K562 (cell line): Measurements from ENCODE around the gene CENPP. TPM values are rescaled to one million over a fixed set of nuclear protein-coding genes. Genes with fewer than 3 reads are reported as not detected.

ENCODE experiments used
- ATAC-seq: fragments of 200-7000 bp; cut with Tn5 transposase; 3 replicates; pipeline ENCODE4 v1.9.1; 2020; ENCODE audit warnings: moderate library complexity
- BruUV-seq: library from RNA; stranded (reverse); fragments of 400-500 nt; replicated peaks from 2 replicates; lab custom pipeline; 2021; lab: Mats Ljungman, UMichigan
- CTCF ChIA-PET: fragments of 300-600 bp; formaldehyde crosslinking; extraction: SDS; loops from one replicate; lab custom pipeline; 2021; ENCODE audit warnings: low intra/inter-chr PET ratio; lab: Yijun Ruan, JAX
- POLR2A ChIA-PET: fragments of 300-600, 350-650 bp; sonication (Branson Sonifier 250); formaldehyde crosslinking; extraction: SDS; loops from one replicate; lab custom pipeline; 2021; ENCODE audit warnings: antibody characterized with exemption, inconsistent platforms; lab: Yijun Ruan, JAX
- DNase-seq, 4 experiments: peaks; one replicate each; pipeline versions ENCODE4 v3.0.0 to v3.0.0-alpha.2; 2011 to 2018; ENCODE audit warnings: low spot score in 3 of 4, mixed read lengths in 3 of 4; ENCODE audit errors: extremely low read depth in 1 of 4
- FAIRE-seq: peaks from 2 replicates; lab custom pipeline; 2011; peaks lifted over from hg19 to GRCh38; lab: Jason Lieb, UNC
- H2AFZ ChIP-seq: 2 replicates; pipeline ENCODE4 v1.6.0; 2011; ENCODE audit warnings: low read depth, low read length, control low read depth, inconsistent platforms
- H3K27ac ChIP-seq: fragments of 200-600 bp; 3 replicates; pipeline ENCODE4 v1.8.0; 2011; ENCODE audit warnings: low read depth, mild to moderate bottlenecking, control low read depth, inconsistent platforms, low read length, moderate library complexity, mixed read lengths; ENCODE audit errors: extremely low read depth
- H3K27me3 ChIP-seq, 2 experiments: fragments of 300-600 bp in 1 of 2; 2 replicates in 1 of 2; 3 replicates in 1 of 2; pipeline versions ENCODE4 v1.6.0 to v1.8.0; 2011; ENCODE audit warnings: inconsistent platforms in 2 of 2, low read length in 2 of 2, mild to moderate bottlenecking in 1 of 2, mixed read lengths in 1 of 2, moderate library complexity in 1 of 2; ENCODE audit not compliant: control insufficient read depth in 2 of 2, insufficient read depth in 2 of 2
- H3K36me3 ChIP-seq: fragments of 300-600 bp; 3 replicates; pipeline ENCODE4 v1.8.0; 2011; ENCODE audit warnings: mild to moderate bottlenecking, low read length, inconsistent platforms; ENCODE audit not compliant: control insufficient read depth, insufficient read depth
- H3K4me1 ChIP-seq, 2 experiments: fragments of 200-600 bp in 1 of 2; replicated peaks in 1 of 2; 2 replicates in 1 of 2; 3 replicates in 1 of 2; pipeline versions ENCODE4 v1.5.1 to v1.8.0; 2011; ENCODE audit warnings: inconsistent platforms in 2 of 2, low read length in 2 of 2, mild to moderate bottlenecking in 1 of 2, mixed read lengths in 1 of 2, moderate library complexity in 1 of 2; ENCODE audit not compliant: control insufficient read depth in 2 of 2, insufficient read depth in 2 of 2
- H3K4me2 ChIP-seq: 2 replicates; pipeline ENCODE4 v1.6.1; 2011; ENCODE audit warnings: low read length, control low read depth, inconsistent platforms, mixed read lengths; ENCODE audit not compliant: insufficient read depth
- H3K4me3 ChIP-seq: fragments of 200-600 bp; sonication (generic), shearing (Covaris generic); 2 replicates; pipeline ENCODE4 v1.5.1; 2016; ENCODE audit warnings: control low read depth, inconsistent platforms
- H3K79me2 ChIP-seq: fragments of 200-600 bp; 3 replicates; pipeline ENCODE4 v1.8.0; 2011; ENCODE audit warnings: low read length, inconsistent platforms; ENCODE audit not compliant: control insufficient read depth, insufficient read depth
- H3K9ac ChIP-seq, 2 experiments: 2 replicates each; pipeline versions ENCODE4 v1.6.0 to v1.6.1; 2011; ENCODE audit warnings: low read depth in 2 of 2, low read length in 2 of 2, control low read depth in 1 of 2, inconsistent platforms in 1 of 2, mild to moderate bottlenecking in 1 of 2, mixed read lengths in 1 of 2; ENCODE audit not compliant: insufficient read depth in 1 of 2
- H3K9me1 ChIP-seq: one replicate; pipeline ENCODE4 v1.6.0; 2011; ENCODE audit warnings: inconsistent platforms, mild to moderate bottlenecking, low read length, moderate library complexity; ENCODE audit not compliant: control insufficient read depth, insufficient read depth
- H3K9me3 ChIP-seq: replicated peaks from 2 replicates; pipeline ENCODE4 v1.5.1; 2011; ENCODE audit warnings: low read depth, low read length, inconsistent platforms; ENCODE audit not compliant: control insufficient read depth, insufficient read depth
- H4K20me1 ChIP-seq: replicated peaks from 2 replicates; pipeline ENCODE4 v1.6.1; 2011; ENCODE audit warnings: low read length, inconsistent platforms, mixed read lengths; ENCODE audit not compliant: control insufficient read depth, insufficient read depth
- BHLHE40 ChIP-seq: IDR thresholded peaks from 2 replicates; pipeline ENCODE4 v1.6.1; 2011; ENCODE audit warnings: low read length, improper control_type of control experiment
- SAFB ChIP-seq: fragments of 200-400 bp; formaldehyde crosslinking; IDR thresholded peaks from 2 replicates; pipeline ENCODE4 v1.6.1; 2017; ENCODE audit warnings: low read depth, low read length, borderline replicate concordance
- TFAP4 ChIP-seq: sonication (generic); formaldehyde crosslinking; IDR thresholded peaks from 2 replicates; pipeline ENCODE4 v1.8.0; 2022; ENCODE audit warnings: missing genetic modification reagents, mild to moderate bottlenecking, moderate library complexity, borderline replicate concordance
- ZNF280A ChIP-seq: fragments of 450-650 bp; IDR thresholded peaks from 2 replicates; pipeline ENCODE4 v1.6.1; 2018; ENCODE audit warnings: mild to moderate bottlenecking, low read depth; ENCODE audit not compliant: partially characterized antibody
- ZNF408 ChIP-seq: fragments of 250-450 bp; sonication (Bioruptor Pico); IDR thresholded peaks from 2 replicates; pipeline ENCODE4 v1.4.0; 2020; ENCODE audit warnings: low read depth, mild to moderate bottlenecking, moderate library complexity
- WGBS: fragments of 100-300 bp; shearing (Covaris generic); methylation state at CpG from one replicate; pipeline ENCODE4 v1.1.6; 2016; ENCODE audit warnings: low coverage, mixed read lengths; ENCODE audit not compliant: insufficient coverage; ENCODE audit errors: missing lambda C conversion rate; 5-methylcytosine and 5-hydroxymethylcytosine counted together
- in situ Hi-C: fragments of 300-500 bp; cut with MboI; formaldehyde crosslinking; loops from 4 replicates; pipeline ENCODE4 v1.15.0; 2018; ENCODE audit warnings: inconsistent platforms, mixed read lengths
- intact Hi-C: fragments of 100-400 bp; cut with micrococcal nuclease; formaldehyde crosslinking; loops from 2 replicates; pipeline ENCODE4 v1.14.2; 2022
- polyA plus RNA-seq, 8 experiments: library from polyadenylated mRNA; depleted of rRNA in 4 of 8; stranded (reverse) in 5 of 8; unstranded in 3 of 8; fragments of >200 nt; fragmentation: Nextera tagmentation in 2 of 8; fragmentation: Illumina TruSeq in 1 of 8; extraction: Ambion mirVana in 2 of 8; extraction: Trizol in 1 of 8; gene quantifications; 2 replicates each; pipeline versions ENCODE4 v1.2.1 to v1.2.3, GENCODE V29; 2011 to 2014; ENCODE audit warnings: inconsistent platforms in 1 of 8, missing spikeins in 1 of 8
- total RNA-seq, 7 experiments: library from RNA; depleted of rRNA in 6 of 7; stranded (reverse); fragments of >200 nt in 6 of 7; fragmentation: Illumina TruSeq in 2 of 7; extraction: Trizol in 2 of 7; gene quantifications; 2 replicates each; pipeline versions ENCODE4 v1.2.1 to v1.2.3, GENCODE V29; 2011 to 2021; ENCODE audit warnings: low replicate concordance in 1 of 7

The CENPP gene
- total and polyA plus RNA-seq, 9 of the 15 experiments (the other 6 are each of a cell fraction or from before 2014, with no cell fraction given): 8.0 to 28.5 (median 17.9) TPM

- no peak for TF ChIP-seq TFAP4 (CRISPR knock-in tag)
- TF ChIP-seq ZNF280A: no peak
These were observed 59.7 kb downstream of the CENPP start (continued) for GRCh38 chr9:92385477-92385876.

GRCh38 chr9:92385953-92386352, 60.2 kb downstream of the CENPP start:
- Histone ChIP-seq H3K36me3 (no peaks in the 10 kb centered on the region), H3K4me2 (no peak overlapping the region), H3K27me3 (no peaks in the 10 kb centered on the region), H3K9me3 (no peaks in the 10 kb centered on the region), H3K27ac (no peak overlapping the region), H3K4me3 (no peak overlapping the region), H3K79me2 (no peaks in the 10 kb centered on the region), H3K9me1 (no peaks in the 10 kb centered on the region), H2AFZ (no peak overlapping the region), H3K4me1 (no peaks in the 10 kb centered on the region), H4K20me1 (no peaks in the 10 kb centered on the region), H3K9ac (no peak overlapping the region)
- BruUV-seq: no TSS peak
- WGBS: 69% methylated on average over 4 of the region's 4 CpGs
- intact Hi-C loops: no loop called here
- DNase-seq: no peak
- no peak for TF ChIP-seq SAFB
- no peak for TF ChIP-seq ZNF408 (CRISPR knock-in tag)
- TF ChIP-seq BHLHE40: no peak
- in situ Hi-C loops: no loop called here
- POLR2A ChIA-PET: interaction anchor here (0.6 kb wide), 1 partner anchor 959 kb away, joined by 3 read pairs; no protein-coding TSS in a partner anchor
- CTCF ChIA-PET: no interaction called here
- ATAC-seq: no peak
- FAIRE-seq: no peak
